Lower leg skin (tissue), 4 donors: ENCODE data around the gene ADCY7. TPM values are rescaled to one million over a fixed set of nuclear protein-coding genes. Genes with fewer than 3 reads are reported as not detected.

ENCODE experiments used
- DNase-seq, 2 donors: peaks; one replicate each; pipeline ENCODE4 v3.0.0-alpha.2; 2019; ENCODE audit warnings: low spot score in 2 of 2
- H3K4me3 ChIP-seq: fragments of 200-600 bp; sonication (generic); 2 replicates; pipeline ENCODE4 v1.5.1; 2017; ENCODE audit warnings: mild to moderate bottlenecking, low read depth; ENCODE audit not compliant: poor library complexity, severe bottlenecking
- POLR2A ChIP-seq, 2 donors: fragments of 450-650 bp; IDR thresholded peaks; one replicate each; pipeline ENCODE4 v1.6.1; 2016 to 2017; ENCODE audit warnings: antibody characterized with exemption in 2 of 2, mild to moderate bottlenecking in 1 of 2, moderate library complexity in 1 of 2
- WGBS, 2 donors: methylation state at CpG; one replicate each; pipeline ENCODE4 v1.1.5; 2018; 5-methylcytosine and 5-hydroxymethylcytosine counted together
- intact Hi-C: fragments of 100-400 bp; cut with DNase I; formaldehyde crosslinking; loops from one replicate; pipeline ENCODE4 v1.15.0; 2023; ENCODE audit warnings: low total_unique reads
- total RNA-seq, 4 donors: library from RNA; depleted of rRNA; stranded (reverse); fragments of >200 nt; gene quantifications; one replicate each; pipeline ENCODE4 v1.1.0, GENCODE V29; 2016
- TF ChIP-seq, protein P1 (sequence below), 3 donors: fragments of 450-650 bp; IDR thresholded peaks; one replicate each; pipeline ENCODE4 v1.5.1; 2016; ENCODE audit warnings: antibody characterized with exemption in 3 of 3, mild to moderate bottlenecking in 3 of 3, moderate library complexity in 2 of 3

ADCY7 gene
- total RNA-seq, 4 donors from 2014 or later = 14.0 to 28.2 (median 21.0) TPM

DNA sequence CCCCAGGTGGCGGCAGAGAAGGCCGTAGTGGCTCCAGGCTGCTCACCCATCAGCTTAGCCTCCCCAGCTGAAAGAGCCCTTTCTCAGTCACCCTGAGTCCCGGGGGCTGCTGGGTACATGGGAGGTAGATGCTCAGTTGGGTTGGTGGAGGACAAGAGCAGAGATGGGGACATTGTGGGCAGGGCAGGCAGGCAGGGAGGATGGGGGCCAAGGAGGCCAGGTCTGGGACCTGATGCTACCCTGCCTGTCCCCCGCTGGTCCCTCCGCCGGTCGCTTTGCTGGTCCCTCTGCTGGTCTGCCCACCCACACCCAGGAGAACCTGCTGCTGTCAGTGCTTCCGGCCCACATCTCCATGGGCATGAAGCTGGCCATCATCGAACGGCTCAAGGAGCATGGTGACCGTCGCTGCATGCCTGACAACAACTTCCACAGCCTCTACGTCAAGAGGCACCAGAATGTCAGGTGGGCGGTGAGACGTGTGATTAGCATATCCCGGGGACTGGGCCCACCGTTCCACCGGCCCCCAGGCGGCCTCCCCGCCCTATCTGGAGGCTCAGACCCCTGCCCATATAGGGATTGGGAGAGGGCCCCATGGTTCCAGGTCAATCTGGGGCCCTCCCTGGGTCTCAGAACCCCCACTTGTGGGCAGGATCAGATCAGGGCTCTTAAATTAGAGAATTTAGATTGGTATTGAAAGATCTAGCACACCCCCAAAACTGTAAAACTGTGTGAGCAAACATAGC, 26.9 kb downstream of the ADCY7 start:
- DNase-seq = no peak
- WGBS, 2 donors = 88 to 92% methylated on average over 20 of the region's 20 CpGs
- no peak overlapping the region for H3K4me3 ChIP-seq
- TF ChIP-seq POLR2A (IDR thresholded peaks at IDR 0.05) = no peak
- TF ChIP-seq, protein P1, sequence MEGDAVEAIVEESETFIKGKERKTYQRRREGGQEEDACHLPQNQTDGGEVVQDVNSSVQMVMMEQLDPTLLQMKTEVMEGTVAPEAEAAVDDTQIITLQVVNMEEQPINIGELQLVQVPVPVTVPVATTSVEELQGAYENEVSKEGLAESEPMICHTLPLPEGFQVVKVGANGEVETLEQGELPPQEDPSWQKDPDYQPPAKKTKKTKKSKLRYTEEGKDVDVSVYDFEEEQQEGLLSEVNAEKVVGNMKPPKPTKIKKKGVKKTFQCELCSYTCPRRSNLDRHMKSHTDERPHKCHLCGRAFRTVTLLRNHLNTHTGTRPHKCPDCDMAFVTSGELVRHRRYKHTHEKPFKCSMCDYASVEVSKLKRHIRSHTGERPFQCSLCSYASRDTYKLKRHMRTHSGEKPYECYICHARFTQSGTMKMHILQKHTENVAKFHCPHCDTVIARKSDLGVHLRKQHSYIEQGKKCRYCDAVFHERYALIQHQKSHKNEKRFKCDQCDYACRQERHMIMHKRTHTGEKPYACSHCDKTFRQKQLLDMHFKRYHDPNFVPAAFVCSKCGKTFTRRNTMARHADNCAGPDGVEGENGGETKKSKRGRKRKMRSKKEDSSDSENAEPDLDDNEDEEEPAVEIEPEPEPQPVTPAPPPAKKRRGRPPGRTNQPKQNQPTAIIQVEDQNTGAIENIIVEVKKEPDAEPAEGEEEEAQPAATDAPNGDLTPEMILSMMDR (IDR thresholded peaks at IDR 0.05) = no peak
- intact Hi-C loops = no loop called here

DNA sequence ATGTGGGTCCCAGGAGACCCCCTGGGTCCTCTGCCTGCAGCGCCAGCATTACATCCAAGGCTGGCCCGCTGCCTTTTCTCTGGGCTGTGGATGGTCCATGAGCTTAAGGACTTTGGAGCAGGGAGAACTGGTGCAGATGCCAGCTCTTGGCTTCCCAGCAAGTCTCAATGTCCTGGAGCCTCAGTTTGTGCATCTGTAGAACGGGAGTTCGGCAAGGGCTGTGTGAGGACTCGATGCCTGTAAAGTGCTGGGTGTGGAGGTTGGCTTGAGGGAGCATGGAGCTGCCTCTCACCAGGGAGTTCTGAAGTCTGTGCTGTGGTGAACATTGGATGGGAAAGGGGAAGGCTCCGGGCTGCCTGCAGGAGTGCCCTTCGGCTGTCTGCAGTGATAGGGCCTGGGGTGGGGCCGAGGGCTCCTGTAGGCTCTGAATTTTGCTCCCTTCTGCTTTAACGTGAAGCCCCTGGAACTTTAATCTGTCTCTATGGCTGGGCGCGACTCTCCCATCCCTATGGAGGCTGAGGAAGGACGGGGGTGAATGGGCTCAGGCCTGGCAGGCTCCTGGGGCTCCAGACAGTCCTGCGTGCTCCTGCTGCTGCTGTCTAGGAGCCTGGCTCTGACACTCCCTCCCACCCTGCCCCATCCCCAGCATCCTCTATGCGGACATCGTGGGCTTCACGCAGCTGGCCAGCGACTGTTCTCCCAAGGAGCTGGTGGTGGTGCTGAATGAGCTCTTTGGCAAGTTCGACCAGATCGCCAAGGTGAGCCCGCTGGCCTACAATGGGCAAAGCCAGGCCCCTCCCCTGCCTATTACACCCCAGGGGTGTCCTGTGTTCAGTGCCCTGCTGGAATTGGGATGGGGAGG, 27.9 kb downstream of the ADCY7 start:
- whole genome bisulfite sequencing, 2 donors = 88% methylated on average over 20 of the region's 20 CpGs
- no peak for DNase-seq
- H3K4me3 ChIP-seq = no peak overlapping the region
- intact Hi-C loops = no loop called here
- TF ChIP-seq, protein P1 (IDR thresholded peaks at IDR 0.05) = no peak
- no peak for TF ChIP-seq POLR2A (IDR thresholded peaks at IDR 0.05)

DNA sequence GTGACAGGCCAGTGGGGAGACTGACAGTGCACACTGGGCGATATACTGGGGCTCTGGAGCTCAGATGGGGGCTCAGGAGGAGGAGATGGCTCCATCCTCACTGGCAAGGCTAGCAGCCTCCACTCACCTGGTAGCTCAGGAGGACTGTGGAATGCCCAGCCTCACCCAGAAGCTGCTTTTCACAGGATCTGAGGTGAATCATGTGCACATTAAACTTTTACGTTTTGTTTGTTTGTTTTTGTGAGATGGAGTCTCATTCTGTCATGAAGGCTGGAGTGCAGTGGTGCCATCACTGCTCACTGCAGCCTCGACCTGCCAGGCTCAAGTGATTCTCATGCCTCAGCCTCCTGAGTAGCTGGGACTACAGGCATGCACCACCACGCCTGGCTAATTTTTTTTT, 28.6 kb downstream of the ADCY7 start:
- H3K4me3 ChIP-seq = no peak overlapping the region
- intact Hi-C loops = no loop called here
- TF ChIP-seq, protein P1 (IDR thresholded peaks at IDR 0.05) = no peak
- TF ChIP-seq POLR2A (IDR thresholded peaks at IDR 0.05) = no peak
- 88% methylated on average over 4 of the region's 4 CpGs for WGBS, 2 donors
- no peak for DNase-seq

DNA sequence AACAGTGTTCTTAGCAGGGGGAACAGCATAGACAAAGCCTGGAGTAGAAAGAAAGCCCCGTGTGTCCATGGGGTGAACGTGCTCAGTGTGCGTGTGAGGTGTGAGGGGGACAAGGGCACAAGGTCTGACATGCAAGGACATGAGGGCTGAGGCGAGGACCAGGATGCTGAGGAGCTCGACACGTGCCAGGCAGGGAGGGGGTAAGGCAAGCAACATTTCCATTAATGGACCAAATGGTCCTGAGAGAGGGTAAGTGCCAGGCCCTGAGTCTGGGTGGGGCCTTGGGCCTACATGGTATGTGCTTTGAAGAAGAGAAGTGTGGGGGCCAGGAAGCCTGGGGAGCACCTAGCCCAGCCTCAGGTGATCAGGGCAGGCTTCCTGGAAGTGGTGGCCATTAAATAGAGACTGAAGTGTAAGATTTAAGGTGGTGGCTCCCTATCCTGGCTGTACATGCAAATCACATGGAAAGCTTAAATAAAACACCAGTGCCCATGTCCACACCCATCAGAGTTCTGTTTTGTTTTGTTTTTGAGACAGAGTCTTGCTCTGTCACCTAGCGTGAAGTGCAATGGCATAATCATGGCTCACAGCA, 29.3 kb downstream of the ADCY7 start:
- DNase-seq = no peak
- TF ChIP-seq, protein P1 (IDR thresholded peaks at IDR 0.05) = no peak
- no peak for TF ChIP-seq POLR2A (IDR thresholded peaks at IDR 0.05)
- 93 to 96% methylated on average over 7 of the region's 7 CpGs for WGBS, 2 donors
- H3K4me3 ChIP-seq = no peak overlapping the region
- intact Hi-C loops = no loop called here

DNA sequence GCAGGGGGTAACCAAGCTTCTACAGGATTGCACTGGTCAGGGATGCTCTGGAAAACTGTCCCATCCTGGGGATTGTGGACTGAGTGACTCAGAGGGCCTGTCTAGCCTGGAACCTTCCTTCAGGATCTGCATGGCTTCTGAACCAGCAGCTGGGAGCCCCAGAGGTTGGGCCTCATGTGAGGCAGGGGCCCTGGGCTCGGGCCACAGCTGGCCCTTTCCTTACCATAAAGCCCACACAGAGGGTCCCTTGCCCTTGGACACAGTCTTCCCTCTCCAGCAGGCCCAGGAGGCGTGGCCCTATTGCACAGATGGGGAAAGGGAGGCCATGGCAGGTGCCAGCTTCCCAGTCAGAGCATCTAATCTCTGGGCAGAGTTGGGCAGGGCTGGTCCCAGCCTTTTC, 30.5 kb downstream of the ADCY7 start:
- WGBS, 2 donors = 78 to 80% methylated on average over 2 of the region's 2 CpGs
- peak in 1 of 2 donors; percentile 76 for DNase-seq
- intact Hi-C loops = no loop called here
- TF ChIP-seq, protein P1 (IDR thresholded peaks at IDR 0.05) = no peak
- TF ChIP-seq POLR2A (IDR thresholded peaks at IDR 0.05) = no peak
- H3K4me3 ChIP-seq = no peak overlapping the region
